ENCODE data around the gene TOM1. TPM values are rescaled to one million over a fixed set of nuclear protein-coding genes. Genes with fewer than 3 reads are reported as not detected.

TOM1 gene
- total and polyA plus RNA-seq, 2 of the 13 experiments (the other 11 are each of a cell fraction or from before 2014, with no cell fraction given): 30.8 to 87.3 TPM

DNA sequence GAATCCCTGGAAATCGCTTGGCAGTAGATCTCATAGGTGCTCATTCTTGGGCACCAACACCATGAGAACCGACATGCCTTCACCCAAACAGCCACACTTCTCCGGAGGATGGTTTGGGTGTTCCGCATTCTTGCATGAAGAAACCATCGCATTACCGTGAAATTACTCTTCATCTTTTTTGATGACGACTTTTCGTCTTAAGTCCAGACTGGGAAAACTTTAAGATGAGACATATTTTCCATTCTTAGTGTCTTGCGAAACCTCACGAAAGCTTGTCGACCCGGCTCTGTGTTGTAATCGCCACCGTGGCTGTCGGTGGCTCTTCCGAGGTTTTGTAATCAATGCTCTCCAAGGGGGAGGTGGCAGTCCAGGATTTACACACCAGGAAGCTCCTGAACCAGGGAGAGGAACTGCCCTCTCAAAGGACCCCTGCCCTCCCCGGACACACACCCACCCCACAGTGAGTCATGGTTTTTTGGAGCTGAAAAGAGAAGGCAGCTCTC, 1.7 kb downstream of the TOM1 start (continued):
- no peak for TF ChIP-seq ZIK1 (CRISPR knock-in tag; IDR thresholded peaks at IDR 0.05; ENCODE audit: borderline replicate concordance, low read depth)
- TF ChIP-seq, protein P1, sequence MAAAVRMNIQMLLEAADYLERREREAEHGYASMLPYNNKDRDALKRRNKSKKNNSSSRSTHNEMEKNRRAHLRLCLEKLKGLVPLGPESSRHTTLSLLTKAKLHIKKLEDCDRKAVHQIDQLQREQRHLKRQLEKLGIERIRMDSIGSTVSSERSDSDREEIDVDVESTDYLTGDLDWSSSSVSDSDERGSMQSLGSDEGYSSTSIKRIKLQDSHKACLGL (CRISPR knock-in tag; IDR thresholded peaks at IDR 0.05): no peak
- no peak for TF ChIP-seq MTF1 (CRISPR knock-in tag; IDR thresholded peaks at IDR 0.05)
- TF ChIP-seq ZNF510 (CRISPR knock-in tag; IDR thresholded peaks at IDR 0.05; ENCODE audit: low read depth): no peak
- TF ChIP-seq, protein P2, sequence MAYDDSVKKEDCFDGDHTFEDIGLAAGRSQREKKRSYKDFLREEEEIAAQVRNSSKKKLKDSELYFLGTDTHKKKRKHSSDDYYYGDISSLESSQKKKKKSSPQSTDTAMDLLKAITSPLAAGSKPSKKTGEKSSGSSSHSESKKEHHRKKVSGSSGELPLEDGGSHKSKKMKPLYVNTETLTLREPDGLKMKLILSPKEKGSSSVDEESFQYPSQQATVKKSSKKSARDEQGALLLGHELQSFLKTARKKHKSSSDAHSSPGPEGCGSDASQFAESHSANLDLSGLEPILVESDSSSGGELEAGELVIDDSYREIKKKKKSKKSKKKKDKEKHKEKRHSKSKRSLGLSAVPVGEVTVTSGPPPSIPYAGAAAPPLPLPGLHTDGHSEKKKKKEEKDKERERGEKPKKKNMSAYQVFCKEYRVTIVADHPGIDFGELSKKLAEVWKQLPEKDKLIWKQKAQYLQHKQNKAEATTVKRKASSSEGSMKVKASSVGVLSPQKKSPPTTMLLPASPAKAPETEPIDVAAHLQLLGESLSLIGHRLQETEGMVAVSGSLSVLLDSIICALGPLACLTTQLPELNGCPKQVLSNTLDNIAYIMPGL (CRISPR knock-in tag; IDR thresholded peaks at IDR 0.05; ENCODE audit: borderline replicate concordance in 1 of 2, low read depth in 1 of 2): no peak
- TF ChIP-seq, protein P3, sequence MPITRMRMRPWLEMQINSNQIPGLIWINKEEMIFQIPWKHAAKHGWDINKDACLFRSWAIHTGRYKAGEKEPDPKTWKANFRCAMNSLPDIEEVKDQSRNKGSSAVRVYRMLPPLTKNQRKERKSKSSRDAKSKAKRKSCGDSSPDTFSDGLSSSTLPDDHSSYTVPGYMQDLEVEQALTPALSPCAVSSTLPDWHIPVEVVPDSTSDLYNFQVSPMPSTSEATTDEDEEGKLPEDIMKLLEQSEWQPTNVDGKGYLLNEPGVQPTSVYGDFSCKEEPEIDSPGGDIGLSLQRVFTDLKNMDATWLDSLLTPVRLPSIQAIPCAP (CRISPR knock-in tag; IDR thresholded peaks at IDR 0.05; ENCODE audit: low read depth): no peak
- no peak for TF ChIP-seq ZSCAN29 (CRISPR knock-in tag; conservative IDR thresholded peaks at IDR 0.05)
- TF ChIP-seq, protein P4, sequence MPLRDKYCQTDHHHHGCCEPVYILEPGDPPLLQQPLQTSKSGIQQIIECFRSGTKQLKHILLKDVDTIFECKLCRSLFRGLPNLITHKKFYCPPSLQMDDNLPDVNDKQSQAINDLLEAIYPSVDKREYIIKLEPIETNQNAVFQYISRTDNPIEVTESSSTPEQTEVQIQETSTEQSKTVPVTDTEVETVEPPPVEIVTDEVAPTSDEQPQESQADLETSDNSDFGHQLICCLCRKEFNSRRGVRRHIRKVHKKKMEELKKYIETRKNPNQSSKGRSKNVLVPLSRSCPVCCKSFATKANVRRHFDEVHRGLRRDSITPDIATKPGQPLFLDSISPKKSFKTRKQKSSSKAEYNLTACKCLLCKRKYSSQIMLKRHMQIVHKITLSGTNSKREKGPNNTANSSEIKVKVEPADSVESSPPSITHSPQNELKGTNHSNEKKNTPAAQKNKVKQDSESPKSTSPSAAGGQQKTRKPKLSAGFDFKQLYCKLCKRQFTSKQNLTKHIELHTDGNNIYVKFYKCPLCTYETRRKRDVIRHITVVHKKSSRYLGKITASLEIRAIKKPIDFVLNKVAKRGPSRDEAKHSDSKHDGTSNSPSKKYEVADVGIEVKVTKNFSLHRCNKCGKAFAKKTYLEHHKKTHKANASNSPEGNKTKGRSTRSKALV (CRISPR knock-in tag; IDR thresholded peaks at IDR 0.05): no peak
- TF ChIP-seq, protein P5, sequence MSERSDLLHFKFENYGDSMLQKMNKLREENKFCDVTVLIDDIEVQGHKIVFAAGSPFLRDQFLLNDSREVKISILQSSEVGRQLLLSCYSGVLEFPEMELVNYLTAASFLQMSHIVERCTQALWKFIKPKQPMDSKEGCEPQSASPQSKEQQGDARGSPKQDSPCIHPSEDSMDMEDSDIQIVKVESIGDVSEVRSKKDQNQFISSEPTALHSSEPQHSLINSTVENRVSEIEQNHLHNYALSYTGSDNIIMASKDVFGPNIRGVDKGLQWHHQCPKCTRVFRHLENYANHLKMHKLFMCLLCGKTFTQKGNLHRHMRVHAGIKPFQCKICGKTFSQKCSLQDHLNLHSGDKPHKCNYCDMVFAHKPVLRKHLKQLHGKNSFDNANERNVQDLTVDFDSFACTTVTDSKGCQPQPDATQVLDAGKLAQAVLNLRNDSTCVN (CRISPR knock-in tag; IDR thresholded peaks at IDR 0.05; ENCODE audit: borderline replicate concordance): no peak
- TF ChIP-seq PHF20 (CRISPR knock-in tag; IDR thresholded peaks at IDR 0.05): no peak
- TF ChIP-seq, protein P6, sequence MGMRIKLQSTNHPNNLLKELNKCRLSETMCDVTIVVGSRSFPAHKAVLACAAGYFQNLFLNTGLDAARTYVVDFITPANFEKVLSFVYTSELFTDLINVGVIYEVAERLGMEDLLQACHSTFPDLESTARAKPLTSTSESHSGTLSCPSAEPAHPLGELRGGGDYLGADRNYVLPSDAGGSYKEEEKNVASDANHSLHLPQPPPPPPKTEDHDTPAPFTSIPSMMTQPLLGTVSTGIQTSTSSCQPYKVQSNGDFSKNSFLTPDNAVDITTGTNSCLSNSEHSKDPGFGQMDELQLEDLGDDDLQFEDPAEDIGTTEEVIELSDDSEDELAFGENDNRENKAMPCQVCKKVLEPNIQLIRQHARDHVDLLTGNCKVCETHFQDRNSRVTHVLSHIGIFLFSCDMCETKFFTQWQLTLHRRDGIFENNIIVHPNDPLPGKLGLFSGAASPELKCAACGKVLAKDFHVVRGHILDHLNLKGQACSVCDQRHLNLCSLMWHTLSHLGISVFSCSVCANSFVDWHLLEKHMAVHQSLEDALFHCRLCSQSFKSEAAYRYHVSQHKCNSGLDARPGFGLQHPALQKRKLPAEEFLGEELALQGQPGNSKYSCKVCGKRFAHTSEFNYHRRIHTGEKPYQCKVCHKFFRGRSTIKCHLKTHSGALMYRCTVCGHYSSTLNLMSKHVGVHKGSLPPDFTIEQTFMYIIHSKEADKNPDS (CRISPR knock-in tag; IDR thresholded peaks at IDR 0.05): no peak
- TF ChIP-seq SIX1 (CRISPR knock-in tag; IDR thresholded peaks at IDR 0.05; ENCODE audit: borderline replicate concordance): no peak
- TF ChIP-seq, protein P7, sequence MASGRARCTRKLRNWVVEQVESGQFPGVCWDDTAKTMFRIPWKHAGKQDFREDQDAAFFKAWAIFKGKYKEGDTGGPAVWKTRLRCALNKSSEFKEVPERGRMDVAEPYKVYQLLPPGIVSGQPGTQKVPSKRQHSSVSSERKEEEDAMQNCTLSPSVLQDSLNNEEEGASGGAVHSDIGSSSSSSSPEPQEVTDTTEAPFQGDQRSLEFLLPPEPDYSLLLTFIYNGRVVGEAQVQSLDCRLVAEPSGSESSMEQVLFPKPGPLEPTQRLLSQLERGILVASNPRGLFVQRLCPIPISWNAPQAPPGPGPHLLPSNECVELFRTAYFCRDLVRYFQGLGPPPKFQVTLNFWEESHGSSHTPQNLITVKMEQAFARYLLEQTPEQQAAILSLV (CRISPR knock-in tag; IDR thresholded peaks at IDR 0.05; ENCODE audit: borderline replicate concordance): no peak
- TF ChIP-seq ZNF672 (CRISPR knock-in tag; IDR thresholded peaks at IDR 0.05): no peak
- TF ChIP-seq DR1 (CRISPR knock-in tag; IDR thresholded peaks at IDR 0.05): no peak
- TF ChIP-seq, protein P8, sequence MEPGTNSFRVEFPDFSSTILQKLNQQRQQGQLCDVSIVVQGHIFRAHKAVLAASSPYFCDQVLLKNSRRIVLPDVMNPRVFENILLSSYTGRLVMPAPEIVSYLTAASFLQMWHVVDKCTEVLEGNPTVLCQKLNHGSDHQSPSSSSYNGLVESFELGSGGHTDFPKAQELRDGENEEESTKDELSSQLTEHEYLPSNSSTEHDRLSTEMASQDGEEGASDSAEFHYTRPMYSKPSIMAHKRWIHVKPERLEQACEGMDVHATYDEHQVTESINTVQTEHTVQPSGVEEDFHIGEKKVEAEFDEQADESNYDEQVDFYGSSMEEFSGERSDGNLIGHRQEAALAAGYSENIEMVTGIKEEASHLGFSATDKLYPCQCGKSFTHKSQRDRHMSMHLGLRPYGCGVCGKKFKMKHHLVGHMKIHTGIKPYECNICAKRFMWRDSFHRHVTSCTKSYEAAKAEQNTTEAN (CRISPR knock-in tag; conservative IDR thresholded peaks at IDR 0.05): peak; percentile 95
- no peak for TF ChIP-seq REXO4 (CRISPR knock-in tag; IDR thresholded peaks at IDR 0.05; ENCODE audit: borderline replicate concordance)
- TF ChIP-seq NCOA1 (CRISPR knock-in tag; IDR thresholded peaks at IDR 0.05): no peak
